Posterior vena cava (tissue), 2 donors: Measurements from ENCODE around the gene TNIP3. TPM values are rescaled to one million over a fixed set of nuclear protein-coding genes. Genes with fewer than 3 reads are reported as not detected.
"Not testable (repeated sequence)": the region's sequence is repeated elsewhere in the genome, so short reads cannot be mapped to it uniquely, and the experiment has no call there.

Experiments
- DNase-seq: peaks from one replicate; pipeline ENCODE4 v3.0.0-alpha.2; 2020; ENCODE audit warnings: low spot score
- intact Hi-C, 2 donors: fragments of 100-400 bp; cut with DNase I; formaldehyde crosslinking; loops; one replicate each; pipeline versions ENCODE4 v1.14.1 to v1.14.2; 2022 to 2023
- total RNA-seq, 2 donors: library from RNA; stranded (reverse); fragmentation: NEBNext Ultra II Directional; extraction: Animal tissue kit (Norgen Biotek cat#: 25700); gene quantifications; one replicate each; pipeline ENCODE4 v1.2.1, GENCODE V29; 2021
- donor health status: DM: yes; HTN: yes; CAD: no.
- donor health status: DM: yes; HTN: yes; CAD: no.

The TNIP3 gene
- total RNA-seq, 2 donors from 2014 or later: 0.19 TPM; not detected in 1

GRCh38 chr4:121182296-121182695 lies 18.2 kb upstream of the TNIP3 start:
- no peak for DNase-seq
- intact Hi-C loops: loop anchor here in 1 of 2 donors (2.0 kb wide), 1 partner anchor 23 kb away; no protein-coding TSS in a partner anchor

GRCh38 chr4:121181493-121181892 lies 17.4 kb upstream of the TNIP3 start:
- DNase-seq: no peak
- intact Hi-C loops: no loop called here

- DNase-seq: no peak
- intact Hi-C loops: no loop called here
These were observed 16.4 kb upstream of the TNIP3 start for GRCh38 chr4:121180558-121180957.

GRCh38 chr4:121177246-121178137 lies 13.4 kb upstream of the TNIP3 start:
- intact Hi-C loops: no loop called here
- DNase-seq: no peak

- DNase-seq: no peak
- intact Hi-C loops: no loop called here
These were observed 12.2 kb upstream of the TNIP3 start for GRCh38 chr4:121176082-121176934.

- intact Hi-C loops, DNase-seq: not testable (repeated sequence)
These were observed 7.4 kb upstream of the TNIP3 start for GRCh38 chr4:121171477-121171876.

- DNase-seq: no peak
- intact Hi-C loops: no loop called here
These were observed 4.5 kb upstream of the TNIP3 start for GRCh38 chr4:121168446-121169281.

- intact Hi-C loops: no loop called here
- DNase-seq: no peak
These were observed 2.9 kb upstream of the TNIP3 start for GRCh38 chr4:121166976-121167375.

GRCh38 chr4:121165206-121165605 lies 1.1 kb upstream of the TNIP3 start:
- intact Hi-C loops: no loop called here
- no peak for DNase-seq

- peak; percentile 78 for DNase-seq
- intact Hi-C loops: no loop called here
These were observed 7.0 kb downstream of the TNIP3 start for GRCh38 chr4:121156822-121157769.

- intact Hi-C loops: no loop called here
- DNase-seq: no peak
These were observed 8.2 kb downstream of the TNIP3 start for GRCh38 chr4:121155893-121156292.

- intact Hi-C loops: no loop called here
- no peak for DNase-seq
These were observed 10.0 kb downstream of the TNIP3 start for GRCh38 chr4:121154103-121154515.

GRCh38 chr4:121151942-121152341 lies 12.2 kb downstream of the TNIP3 start:
- no peak for DNase-seq
- intact Hi-C loops: no loop called here

- intact Hi-C loops: no loop called here
- DNase-seq: no peak
These were observed 13.6 kb downstream of the TNIP3 start for GRCh38 chr4:121150486-121150885.

- intact Hi-C loops: no loop called here
- DNase-seq: no peak
These were observed 14.1 kb downstream of the TNIP3 start for GRCh38 chr4:121150003-121150402.

GRCh38 chr4:121148621-121149020 lies 15.5 kb downstream of the TNIP3 start:
- intact Hi-C loops: no loop called here
- no peak for DNase-seq

- intact Hi-C loops: no loop called here
- DNase-seq: no peak
These were observed 16.1 kb downstream of the TNIP3 start for GRCh38 chr4:121148000-121148399.

- intact Hi-C loops: no loop called here
- DNase-seq: no peak
These were observed 17.6 kb downstream of the TNIP3 start for GRCh38 chr4:121146530-121146929.
